Measurements from ENCODE around the gene TMEM38A. TPM values are rescaled to one million over a fixed set of nuclear protein-coding genes. Genes with fewer than 3 reads are reported as not detected.
A peak's percentile ranks its signal among the peaks of the same experiment; 100 is the strongest.
"Not testable (repeated sequence)": the region's sequence is repeated elsewhere in the genome, so short reads cannot be mapped to it uniquely, and the experiment has no call there.

TMEM38A gene
- total RNA-seq, 1 donor from 2014 or later, result 3.5 TPM

GRCh38 chr19:16628984-16629691 is 31.8 kb upstream of the TMEM38A start:
- ATAC-seq, result peak; percentile 41
- intact Hi-C loops (cut with DNase I), result no loop called here
- no peak for DNase-seq (ENCODE audit: low spot score)

- no peak for ATAC-seq
- no peak for DNase-seq (ENCODE audit: low spot score)
- intact Hi-C loops (cut with DNase I), result no loop called here
These were observed 29.5 kb upstream of the TMEM38A start for GRCh38 chr19:16631465-16631864.

- DNase-seq (ENCODE audit: low spot score) (no peak), ATAC-seq (no peak)
- intact Hi-C loops (cut with DNase I), result no loop called here
These were observed 23.4 kb upstream of the TMEM38A start for GRCh38 chr19:16637535-16637934.

- intact Hi-C loops (cut with DNase I), result loop anchor here (2.0 kb wide), 1 partner anchor 24 kb away; no protein-coding TSS in a partner anchor
- ATAC-seq (no peak), DNase-seq (ENCODE audit: low spot score) (no peak)
These were observed 22.3 kb upstream of the TMEM38A start for GRCh38 chr19:16638666-16639065.

- DNase-seq (ENCODE audit: low spot score) (no peak), ATAC-seq (no peak)
- intact Hi-C loops (cut with DNase I), result no loop called here
These were observed 20.0 kb upstream of the TMEM38A start for GRCh38 chr19:16640951-16641350.

- intact Hi-C loops (cut with DNase I), result no loop called here
- DNase-seq (ENCODE audit: low spot score), result no peak
- ATAC-seq, result no peak
These were observed 19.2 kb upstream of the TMEM38A start for GRCh38 chr19:16641695-16642094.

- DNase-seq (ENCODE audit: low spot score) (no peak), ATAC-seq (no peak)
- intact Hi-C loops (cut with DNase I), result no loop called here
These were observed 15.8 kb upstream of the TMEM38A start for GRCh38 chr19:16645140-16645539.

- DNase-seq (ENCODE audit: low spot score), result no peak
- intact Hi-C loops (cut with DNase I), result no loop called here
- ATAC-seq, result peak; percentile 82
These were observed 11.2 kb upstream of the TMEM38A start for GRCh38 chr19:16649734-16650133.

- intact Hi-C loops (cut with DNase I), result no loop called here
- DNase-seq (ENCODE audit: low spot score), result no peak
- ATAC-seq, result peak; percentile 27
These were observed 10.1 kb upstream of the TMEM38A start for GRCh38 chr19:16650821-16651220.

GRCh38 chr19:16651421-16652188 is 9.3 kb upstream of the TMEM38A start:
- DNase-seq (ENCODE audit: low spot score); intact Hi-C loops (cut with DNase I); ATAC-seq: not testable (repeated sequence)

GRCh38 chr19:16652854-16653253 is 8.1 kb upstream of the TMEM38A start:
- intact Hi-C loops (cut with DNase I), result no loop called here
- DNase-seq (ENCODE audit: low spot score) (no peak), ATAC-seq (no peak)

- ATAC-seq (no peak), DNase-seq (ENCODE audit: low spot score) (no peak)
- intact Hi-C loops (cut with DNase I), result no loop called here
These were observed 6.8 kb upstream of the TMEM38A start for GRCh38 chr19:16654140-16654539.

- no peak for DNase-seq (ENCODE audit: low spot score)
- no peak for ATAC-seq
- intact Hi-C loops (cut with DNase I), result no loop called here
These were observed 6.3 kb upstream of the TMEM38A start for GRCh38 chr19:16654627-16655026.

GRCh38 chr19:16655727-16656126 is 5.2 kb upstream of the TMEM38A start:
- intact Hi-C loops (cut with DNase I), result no loop called here
- no peak for ATAC-seq
- no peak for DNase-seq (ENCODE audit: low spot score)

- ATAC-seq (no peak), DNase-seq (ENCODE audit: low spot score) (no peak)
- intact Hi-C loops (cut with DNase I), result no loop called here
These were observed 3.6 kb upstream of the TMEM38A start for GRCh38 chr19:16657384-16657783.

- ATAC-seq, result no peak
- intact Hi-C loops (cut with DNase I), result no loop called here
- DNase-seq (ENCODE audit: low spot score), result no peak
These were observed 1.5 kb upstream of the TMEM38A start for GRCh38 chr19:16659464-16659831.

GRCh38 chr19:16659832-16660708 is 869 bp upstream of the TMEM38A start, which contains the start of gene SMIM7:
Gene SMIM7, minus strand, starts transcription at chr19:16660144. Its CDS starts 34 bp downstream, at chr19:16660110.
- ATAC-seq (peak; percentile 99), DNase-seq (ENCODE audit: low spot score) (peak; percentile 99)
- intact Hi-C loops (cut with DNase I), result no loop called here

- DNase-seq (ENCODE audit: low spot score) (peak; percentile 68), ATAC-seq (no peak)
- intact Hi-C loops (cut with DNase I), result no loop called here
These were observed 618 bp downstream of the TMEM38A start for GRCh38 chr19:16661480-16662034.

GRCh38 chr19:16668176-16668575 is 7.2 kb downstream of the TMEM38A start:
- intact Hi-C loops (cut with DNase I), result no loop called here
- ATAC-seq (no peak), DNase-seq (ENCODE audit: low spot score) (no peak)

Measured in sciatic nerve (tissue), 2 donors.